ENCODE data around the gene ABAT.
"Not testable (repeated sequence)": the region's sequence is repeated elsewhere in the genome, so short reads cannot be mapped to it uniquely, and the experiment has no call there.

The ABAT gene

GRCh38 chr16:8785408-8785807, 111.0 kb downstream of the ABAT start:
- no peak for DNase-seq (ENCODE audit: low spot score)

GRCh38 chr16:8786316-8786715, 111.9 kb downstream of the ABAT start:
- not testable (repeated sequence) for DNase-seq (ENCODE audit: low spot score)

- DNase-seq (ENCODE audit: low spot score) = no peak
Observed at GRCh38 chr16:8788578-8789172, 114.3 kb downstream of the ABAT start.

- DNase-seq (ENCODE audit: low spot score) = no peak
Observed at GRCh38 chr16:8795091-8795490, 120.7 kb downstream of the ABAT start.

- DNase-seq (ENCODE audit: low spot score) = no peak
Observed at GRCh38 chr16:8795818-8796217, 121.4 kb downstream of the ABAT start.

- no peak for DNase-seq (ENCODE audit: low spot score)
Observed at GRCh38 chr16:8796469-8797363, 122.3 kb downstream of the ABAT start.

GRCh38 chr16:8797364-8798173, 123.2 kb downstream of the ABAT start, which contains the start of the genes PMM2 and TMEM186:
Gene PMM2, plus strand, starts transcription at chr16:8797839. Its CDS starts 44 bp downstream, at chr16:8797883.
Gene TMEM186, minus strand, starts transcription at chr16:8797639. Its CDS starts 25 bp downstream, at chr16:8797614.
- DNase-seq (ENCODE audit: low spot score) = peak; percentile 98

- DNase-seq (ENCODE audit: low spot score) = peak; percentile 28
Observed at GRCh38 chr16:8798174-8798527, 123.7 kb downstream of the ABAT start.

GRCh38 chr16:8798535-8799157, 124.2 kb downstream of the ABAT start:
- no peak for DNase-seq (ENCODE audit: low spot score)

GRCh38 chr16:8801701-8802100, 127.3 kb downstream of the ABAT start:
- DNase-seq (ENCODE audit: low spot score) = no peak

- not testable (repeated sequence) for DNase-seq (ENCODE audit: low spot score)
Observed at GRCh38 chr16:8803733-8804132, 129.3 kb downstream of the ABAT start.

GRCh38 chr16:8804313-8804712, 129.9 kb downstream of the ABAT start:
- DNase-seq (ENCODE audit: low spot score) = no peak

GRCh38 chr16:8806272-8806983, 132.0 kb downstream of the ABAT start:
- no peak for DNase-seq (ENCODE audit: low spot score)

- no peak for DNase-seq (ENCODE audit: low spot score)
Observed at GRCh38 chr16:8807189-8807588, 132.8 kb downstream of the ABAT start.

- DNase-seq (ENCODE audit: low spot score) = no peak
Observed at GRCh38 chr16:8808009-8808408, 133.6 kb downstream of the ABAT start.

- DNase-seq (ENCODE audit: low spot score) = no peak
Observed at GRCh38 chr16:8808613-8809353, 134.4 kb downstream of the ABAT start.

GRCh38 chr16:8812162-8812843, 137.9 kb downstream of the ABAT start:
- no peak for DNase-seq (ENCODE audit: low spot score)

- DNase-seq (ENCODE audit: low spot score) = no peak
Observed at GRCh38 chr16:8814095-8814806, 139.8 kb downstream of the ABAT start.

GRCh38 chr16:8816967-8817655, 142.7 kb downstream of the ABAT start:
- peak; percentile 11 for DNase-seq (ENCODE audit: low spot score)
